Measurements from ENCODE around the gene NF1. TPM values are rescaled to one million over a fixed set of nuclear protein-coding genes. Genes with fewer than 3 reads are reported as not detected.

Gene NF1
- total RNA-seq, 2 experiments from 2014 or later: 22.1 to 26.2 TPM

GRCh38 chr17:31397256-31397939 lies 302.6 kb downstream of the NF1 start:
- peaks cover 26% of the 10 kb centered on the region for H3K27me3 Mint-ChIP-seq
- no peak overlapping the region for H3K27ac Mint-ChIP-seq
- ATAC-seq: no peak
- ChIA-PET CTCF (interaction anchor here (0.6 to 1.0 kb wide), 3 partner anchors 8 to 173 kb away, joined by 3 read pairs; no protein-coding TSS in a partner anchor), POLR2A (no interaction called here)
- H3K4me1 Mint-ChIP-seq: peaks cover 2% of the 10 kb centered on the region
- intact Hi-C loops (cut with DNase I, micrococcal nuclease): no loop called here
- no peak for DNase-seq
- H3K4me3 Mint-ChIP-seq: no peak overlapping the region
- no peaks in the 10 kb centered on the region for H3K9me3 Mint-ChIP-seq (ENCODE audit: low read depth)
- no peaks in the 10 kb centered on the region for H3K36me3 Mint-ChIP-seq (ENCODE audit: low read depth)

DNA sequence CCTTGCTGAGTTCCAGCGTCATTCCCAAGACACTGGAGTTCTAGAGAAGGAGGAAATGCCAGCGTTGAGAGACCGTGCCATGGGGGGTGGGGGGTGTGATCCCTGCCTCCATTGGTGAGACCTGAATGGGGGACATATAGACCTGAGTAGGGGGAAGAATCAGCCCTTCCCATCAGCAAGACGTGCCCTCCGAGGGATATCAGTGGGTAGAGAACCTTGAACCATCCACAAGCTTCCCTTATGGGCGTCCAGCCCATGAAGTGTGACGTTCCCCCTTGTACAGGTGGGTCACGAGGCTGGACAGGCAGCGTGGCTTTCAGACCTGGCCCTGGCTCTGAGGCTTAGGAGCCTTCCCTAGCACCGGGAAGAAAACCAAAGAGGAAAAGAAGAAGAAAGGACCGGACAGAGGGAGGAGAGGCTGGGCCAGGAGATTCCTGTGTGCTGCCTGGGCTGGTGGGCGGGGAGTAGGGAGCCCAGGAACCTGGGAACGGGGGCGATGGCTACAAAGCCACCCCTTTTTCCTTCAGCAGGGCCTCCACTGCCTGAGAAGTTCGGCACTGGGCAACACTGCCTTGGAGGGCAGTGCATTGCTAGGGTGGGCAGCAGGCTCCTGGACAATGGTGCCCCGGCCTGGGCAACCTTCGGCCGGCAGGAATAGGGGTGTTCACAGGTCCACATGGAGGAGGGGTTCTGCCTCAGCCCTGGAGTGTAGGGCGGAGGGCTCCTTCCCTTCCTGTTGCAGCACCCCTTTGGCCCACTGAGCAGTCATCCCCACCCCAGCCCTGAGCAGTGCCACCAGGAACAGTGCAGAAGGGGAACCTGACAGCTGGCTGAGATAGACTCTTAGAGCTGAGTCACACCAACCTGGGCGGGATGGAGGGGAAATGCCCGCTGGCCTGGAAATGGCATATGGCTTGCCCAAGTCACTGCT lies 303.9 kb downstream of the NF1 start:
- Mint-ChIP-seq H3K9me3 (ENCODE audit: low read depth) (no peaks in the 10 kb centered on the region), H3K36me3 (ENCODE audit: low read depth) (no peaks in the 10 kb centered on the region), H3K27me3 (peaks cover 14% of the 10 kb centered on the region), H3K4me1 (no peaks in the 10 kb centered on the region), H3K27ac (no peak overlapping the region), H3K4me3 (no peak overlapping the region)
- no peak for ATAC-seq
- POLR2A ChIA-PET: no interaction called here
- DNase-seq: no peak
- CTCF ChIA-PET: interaction anchor here (0.6 to 1.0 kb wide), 3 partner anchors 9 to 428 kb away, joined by 3 read pairs; partner anchors contain the start of gene RNF135
- intact Hi-C loops (cut with DNase I, micrococcal nuclease): no loop called here

DNA sequence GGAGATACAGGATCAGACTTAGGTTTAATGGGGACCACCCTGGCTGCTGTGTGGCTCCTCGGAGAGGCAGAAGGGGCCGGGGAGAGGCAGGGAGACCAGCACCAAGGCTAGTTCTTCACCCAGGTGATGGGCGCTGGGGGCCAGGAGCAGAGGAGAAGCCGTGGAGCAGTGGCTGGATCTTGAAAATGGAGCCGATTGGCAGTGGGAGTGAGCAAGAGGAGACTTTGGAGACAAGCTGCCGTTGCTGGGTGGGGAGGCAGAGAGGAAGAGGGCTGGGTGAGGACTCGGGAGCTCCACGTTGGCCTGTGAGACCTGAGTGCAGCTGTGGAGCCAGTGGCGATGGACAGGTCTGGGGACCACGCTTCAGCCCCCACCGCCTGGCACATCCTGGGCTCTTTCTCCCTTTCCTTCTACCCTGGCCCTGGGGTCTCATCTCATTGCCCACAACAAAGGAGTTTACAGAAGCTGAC lies 305.7 kb downstream of the NF1 start:
- no peaks in the 10 kb centered on the region for H3K4me1 Mint-ChIP-seq
- H3K36me3 Mint-ChIP-seq (ENCODE audit: low read depth): no peaks in the 10 kb centered on the region
- no peak overlapping the region for H3K4me3 Mint-ChIP-seq
- no peak for DNase-seq
- H3K27ac Mint-ChIP-seq: no peak overlapping the region
- CTCF ChIA-PET: no interaction called here
- H3K27me3 Mint-ChIP-seq: peaks cover 3% of the 10 kb centered on the region
- intact Hi-C loops (cut with DNase I, micrococcal nuclease): no loop called here
- no peaks in the 10 kb centered on the region for H3K9me3 Mint-ChIP-seq (ENCODE audit: low read depth)
- POLR2A ChIA-PET: no interaction called here
- no peak for ATAC-seq

GRCh38 chr17:31401456-31402254 lies 306.9 kb downstream of the NF1 start:
- Mint-ChIP-seq H3K36me3 (ENCODE audit: low read depth) (no peaks in the 10 kb centered on the region), H3K4me1 (no peaks in the 10 kb centered on the region), H3K9me3 (ENCODE audit: low read depth) (no peaks in the 10 kb centered on the region), H3K27me3 (peaks cover 1% of the 10 kb centered on the region), H3K4me3 (no peak overlapping the region), H3K27ac (no peak overlapping the region)
- intact Hi-C loops (cut with DNase I, micrococcal nuclease): no loop called here
- ATAC-seq (no peak), DNase-seq (no peak)
- CTCF ChIA-PET: no interaction called here
- POLR2A ChIA-PET: no interaction called here

DNA sequence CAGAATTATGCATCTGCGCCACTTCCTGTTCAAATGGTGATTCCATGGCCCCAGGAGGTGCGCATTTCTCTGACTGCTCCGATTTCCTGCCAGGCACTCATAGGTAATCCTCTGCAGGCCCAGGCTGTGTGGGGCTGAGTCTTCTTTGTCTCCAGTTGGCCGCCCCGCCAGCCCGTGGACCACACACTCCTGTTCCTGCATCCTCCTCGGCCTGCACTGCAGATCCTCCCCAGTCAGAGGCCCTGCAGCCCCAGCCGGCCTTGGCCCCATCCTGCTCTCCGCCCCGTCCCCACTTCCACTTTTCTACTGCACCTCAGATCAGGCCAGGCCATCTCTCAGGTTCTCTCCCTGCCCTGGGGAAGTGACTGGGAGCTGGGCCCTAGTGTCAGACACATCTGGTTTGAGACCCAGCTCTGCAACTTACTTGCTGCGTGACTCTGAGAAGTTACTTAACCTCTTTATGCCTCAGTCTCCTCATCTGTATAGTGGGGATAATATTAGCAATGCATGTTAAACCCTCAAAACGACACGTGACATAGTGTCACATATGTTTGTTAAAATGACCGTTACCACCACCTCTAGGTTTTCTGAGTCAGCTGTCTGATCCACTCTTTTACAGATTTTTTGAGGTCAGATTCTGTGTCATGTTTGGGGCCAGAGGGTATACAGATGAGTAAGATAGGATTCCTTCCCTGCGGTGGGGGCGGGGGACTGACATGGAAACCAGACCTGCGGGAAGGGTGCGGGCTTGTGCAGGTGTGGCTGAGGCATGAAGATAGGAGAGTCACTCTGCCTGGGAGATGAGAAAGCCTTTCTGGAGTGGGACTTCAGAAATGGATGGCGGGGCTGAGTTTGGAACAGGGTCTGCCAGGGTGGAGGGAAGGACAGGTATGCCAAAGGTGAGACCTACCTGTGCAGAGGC lies 309.5 kb downstream of the NF1 start:
- CTCF ChIA-PET: interaction anchor here (0.7 to 1.4 kb wide), 2 partner anchors 11 to 375 kb away, joined by 3 to 4 read pairs; no protein-coding TSS in a partner anchor
- Mint-ChIP-seq H3K27me3 (no peaks in the 10 kb centered on the region), H3K36me3 (ENCODE audit: low read depth) (no peaks in the 10 kb centered on the region), H3K4me3 (no peak overlapping the region), H3K9me3 (ENCODE audit: low read depth) (no peaks in the 10 kb centered on the region), H3K4me1 (no peaks in the 10 kb centered on the region), H3K27ac (no peak overlapping the region)
- POLR2A ChIA-PET: no interaction called here
- ATAC-seq (peak; percentile 19), DNase-seq (no peak)
- intact Hi-C loops (cut with DNase I, micrococcal nuclease): no loop called here

GRCh38 chr17:31405890-31406371 lies 311.2 kb downstream of the NF1 start:
- CTCF ChIA-PET: interaction anchor here (1.2 kb wide), 1 partner anchor 17 kb away, joined by 3 read pairs; no protein-coding TSS in a partner anchor
- Mint-ChIP-seq H3K27me3 (no peaks in the 10 kb centered on the region), H3K4me1 (no peaks in the 10 kb centered on the region), H3K9me3 (ENCODE audit: low read depth) (no peaks in the 10 kb centered on the region), H3K36me3 (ENCODE audit: low read depth) (no peaks in the 10 kb centered on the region), H3K27ac (no peak overlapping the region), H3K4me3 (no peak overlapping the region)
- ATAC-seq (no peak), DNase-seq (no peak)
- POLR2A ChIA-PET: no interaction called here
- intact Hi-C loops (cut with DNase I, micrococcal nuclease): no loop called here

DNA sequence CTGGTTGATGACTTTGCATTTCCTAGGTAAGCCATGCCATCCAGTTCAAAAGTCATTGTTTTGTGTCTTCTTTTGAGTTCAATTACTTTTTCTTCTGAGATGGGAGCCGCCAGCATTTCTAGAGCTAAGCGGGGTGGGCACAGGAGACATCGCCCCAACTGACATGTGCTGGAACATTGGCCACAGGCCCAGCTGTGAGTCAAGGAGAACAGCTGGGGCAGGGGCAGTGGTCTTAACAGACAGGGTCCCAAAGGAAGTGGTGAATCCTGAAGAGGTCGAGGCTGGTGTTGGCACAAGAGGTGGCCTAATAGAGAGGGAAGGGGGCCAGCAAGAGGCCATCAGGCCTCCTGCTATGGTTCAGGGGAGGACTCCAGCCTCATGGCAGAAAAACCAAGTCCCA lies 313.8 kb downstream of the NF1 start:
- ATAC-seq (no peak), DNase-seq (no peak)
- no peaks in the 10 kb centered on the region for H3K36me3 Mint-ChIP-seq (ENCODE audit: low read depth)
- no peak overlapping the region for H3K27ac Mint-ChIP-seq
- ChIA-PET POLR2A (no interaction called here), CTCF (no interaction called here)
- H3K4me1 Mint-ChIP-seq: no peaks in the 10 kb centered on the region
- intact Hi-C loops (cut with DNase I, micrococcal nuclease): no loop called here
- H3K27me3 Mint-ChIP-seq: no peaks in the 10 kb centered on the region
- no peaks in the 10 kb centered on the region for H3K9me3 Mint-ChIP-seq (ENCODE audit: low read depth)
- H3K4me3 Mint-ChIP-seq: no peak overlapping the region

GRCh38 chr17:31411707-31412285 lies 317.0 kb downstream of the NF1 start:
- no peaks in the 10 kb centered on the region for H3K9me3 Mint-ChIP-seq (ENCODE audit: low read depth)
- no peaks in the 10 kb centered on the region for H3K27me3 Mint-ChIP-seq
- ATAC-seq (no peak), DNase-seq (no peak)
- ChIA-PET CTCF (interaction anchor here (1.0 to 1.2 kb wide), 2 partner anchors 23 to 106 kb away, joined by 3 to 5 read pairs; no protein-coding TSS in a partner anchor), POLR2A (no interaction called here)
- no peak overlapping the region for H3K27ac Mint-ChIP-seq
- no peak overlapping the region for H3K4me3 Mint-ChIP-seq
- intact Hi-C loops (cut with DNase I, micrococcal nuclease): no loop called here
- no peaks in the 10 kb centered on the region for H3K4me1 Mint-ChIP-seq
- no peaks in the 10 kb centered on the region for H3K36me3 Mint-ChIP-seq (ENCODE audit: low read depth)

- ATAC-seq (no peak), DNase-seq (no peak)
- no peaks in the 10 kb centered on the region for H3K4me1 Mint-ChIP-seq
- no peak overlapping the region for H3K27ac Mint-ChIP-seq
- ChIA-PET CTCF (no interaction called here), POLR2A (no interaction called here)
- H3K4me3 Mint-ChIP-seq: no peak overlapping the region
- H3K36me3 Mint-ChIP-seq (ENCODE audit: low read depth): no peaks in the 10 kb centered on the region
- H3K27me3 Mint-ChIP-seq: no peaks in the 10 kb centered on the region
- intact Hi-C loops (cut with DNase I, micrococcal nuclease): no loop called here
- no peaks in the 10 kb centered on the region for H3K9me3 Mint-ChIP-seq (ENCODE audit: low read depth)
Observed at GRCh38 chr17:31412511-31412910, 317.7 kb downstream of the NF1 start.

DNA sequence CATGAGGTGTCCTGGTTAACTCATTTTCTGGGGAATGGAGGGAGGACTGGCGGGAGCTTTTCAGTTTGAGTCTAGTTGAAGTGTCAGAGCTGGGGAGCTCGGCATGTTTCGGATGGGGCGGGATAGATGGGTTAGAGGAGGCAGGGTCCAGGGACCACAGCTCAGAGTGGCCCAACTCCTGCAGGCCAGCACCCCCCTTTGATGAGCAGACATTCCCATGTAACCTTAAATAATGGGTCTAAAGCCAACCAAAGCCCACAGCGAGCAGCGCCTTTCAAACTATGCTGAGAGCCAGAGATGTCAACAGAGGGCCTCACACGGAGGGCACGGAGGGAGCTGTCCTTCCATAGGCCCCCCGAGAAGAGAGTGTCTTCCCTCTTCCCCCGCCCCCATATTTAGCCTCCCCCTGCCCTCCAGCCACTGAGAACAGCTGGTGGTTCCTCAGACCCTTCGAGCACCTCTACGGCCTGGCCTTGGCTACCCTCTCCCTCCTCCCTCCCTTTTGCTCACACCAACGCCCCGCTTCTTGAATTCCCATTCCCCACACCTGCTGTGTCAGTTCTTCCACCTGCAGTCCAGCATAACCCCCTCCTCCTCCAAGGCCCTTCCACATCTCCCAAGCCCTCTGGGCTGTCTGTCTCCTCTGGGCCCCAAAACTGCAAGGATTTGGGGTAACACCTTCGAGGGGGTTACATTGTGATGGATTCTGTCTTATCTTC lies 318.5 kb downstream of the NF1 start:
- H3K4me1 Mint-ChIP-seq: no peaks in the 10 kb centered on the region
- intact Hi-C loops (cut with DNase I, micrococcal nuclease): no loop called here
- ATAC-seq (no peak), DNase-seq (no peak)
- CTCF ChIA-PET: no interaction called here
- H3K27ac Mint-ChIP-seq: no peak overlapping the region
- H3K9me3 Mint-ChIP-seq (ENCODE audit: low read depth): no peaks in the 10 kb centered on the region
- H3K36me3 Mint-ChIP-seq (ENCODE audit: low read depth): no peaks in the 10 kb centered on the region
- H3K4me3 Mint-ChIP-seq: no peak overlapping the region
- POLR2A ChIA-PET: no interaction called here
- no peaks in the 10 kb centered on the region for H3K27me3 Mint-ChIP-seq

Data from activated CD4-positive, alpha-beta T cell treated with anti-CD3 and anti-CD28 coated beads for 36 hours (primary cell).